EL (cell line): Measurements from ENCODE around the gene CHCT1.

Source experiments
- DNase-seq: peaks from one replicate; pipeline ENCODE4 v3.0.0-alpha.2; 2016

CHCT1 gene

DNA sequence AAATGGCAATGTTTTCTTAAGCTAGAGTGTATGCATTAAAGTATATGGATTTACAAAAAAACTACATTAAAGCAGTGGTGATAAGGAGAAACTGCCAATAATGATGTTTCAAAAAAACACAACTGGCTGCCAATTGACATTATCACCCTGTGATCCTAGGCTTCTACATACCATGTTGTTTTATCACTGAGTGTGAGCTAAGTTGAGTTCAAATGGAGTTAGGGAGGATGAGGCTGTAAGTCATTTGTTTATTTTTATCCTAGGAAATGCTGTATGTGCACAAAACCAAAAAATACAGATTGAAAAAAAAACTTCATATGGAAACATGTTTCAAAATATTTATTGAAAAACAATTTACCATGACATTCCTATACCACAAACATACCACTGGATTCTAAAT is 22.9 kb downstream of the CHCT1 start:
- DNase-seq, result no peak

DNA sequence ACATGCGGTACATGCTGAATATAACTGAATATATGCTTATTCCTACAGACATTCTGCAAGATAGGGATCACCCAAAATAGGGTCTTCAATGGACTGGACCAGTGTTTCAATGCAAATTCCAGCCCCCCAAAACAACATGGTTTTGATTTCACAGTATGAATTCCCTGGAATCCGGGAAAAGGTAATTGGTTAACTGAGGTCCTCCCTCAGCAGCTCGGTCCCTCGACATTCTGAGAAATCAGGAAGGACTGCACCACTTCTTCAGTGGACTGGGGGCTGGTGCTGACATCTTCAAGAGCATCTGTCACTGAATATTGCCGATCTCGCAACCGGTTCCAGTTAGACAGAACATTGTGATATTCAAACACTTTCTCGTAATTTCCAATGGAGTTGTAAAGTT is 25.1 kb downstream of the CHCT1 start:
- no peak for DNase-seq

DNA sequence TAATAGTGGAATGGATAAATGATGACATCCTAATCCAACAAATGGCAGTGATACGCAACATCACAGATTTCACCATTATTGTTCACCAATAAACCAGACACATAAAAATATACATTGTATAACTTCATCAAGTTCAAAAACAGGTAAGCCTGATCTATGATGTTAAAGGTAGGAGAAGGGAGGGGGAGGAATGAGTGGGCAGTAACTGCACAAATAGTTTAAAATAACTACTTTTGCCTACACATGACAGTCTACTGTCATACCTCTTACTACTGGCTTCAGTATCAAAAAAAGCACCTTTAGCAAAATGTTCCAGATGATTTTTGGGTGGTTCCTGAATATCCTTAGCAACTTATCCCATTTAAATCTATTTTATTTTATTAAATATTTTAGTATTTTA is 28.8 kb downstream of the CHCT1 start:
- no peak for DNase-seq

DNA sequence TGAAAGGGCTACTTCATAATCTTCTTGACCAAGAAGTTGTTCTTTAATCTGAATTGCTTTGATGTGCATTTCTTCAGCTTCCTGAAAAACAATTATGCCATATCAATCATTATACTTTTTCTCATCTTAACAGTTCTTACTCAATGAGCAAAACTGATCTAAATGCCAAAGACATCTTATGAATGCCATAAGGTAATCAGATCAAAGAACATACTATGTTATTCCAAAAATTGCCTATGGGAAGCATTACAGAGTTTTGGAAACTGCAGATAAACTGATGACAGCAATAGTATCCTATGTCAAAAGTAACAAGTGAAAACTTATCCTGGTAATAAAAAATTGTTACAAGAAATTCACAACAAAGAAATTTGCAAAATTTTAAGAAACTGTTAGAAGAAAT is 29.7 kb downstream of the CHCT1 start:
- DNase-seq, result no peak

DNA sequence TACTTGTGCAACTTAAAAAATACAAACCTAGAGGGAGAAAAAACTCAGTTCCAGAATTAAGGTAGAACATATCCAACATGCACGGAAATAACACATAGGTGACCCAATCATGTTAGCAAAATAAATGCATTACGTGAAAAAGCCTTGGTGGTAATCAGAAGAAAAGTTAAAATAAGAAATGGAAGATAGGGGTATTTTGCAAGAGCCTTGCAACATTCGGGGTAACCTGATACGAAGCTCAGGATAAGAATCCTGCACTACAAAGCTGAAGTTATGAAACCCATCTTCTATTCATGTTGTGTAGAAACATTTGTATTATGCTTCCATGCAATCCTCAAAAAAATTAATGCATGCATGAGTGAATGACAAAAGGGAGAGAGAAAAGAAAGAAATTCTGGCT is 33.1 kb downstream of the CHCT1 start:
- no peak for DNase-seq

DNA sequence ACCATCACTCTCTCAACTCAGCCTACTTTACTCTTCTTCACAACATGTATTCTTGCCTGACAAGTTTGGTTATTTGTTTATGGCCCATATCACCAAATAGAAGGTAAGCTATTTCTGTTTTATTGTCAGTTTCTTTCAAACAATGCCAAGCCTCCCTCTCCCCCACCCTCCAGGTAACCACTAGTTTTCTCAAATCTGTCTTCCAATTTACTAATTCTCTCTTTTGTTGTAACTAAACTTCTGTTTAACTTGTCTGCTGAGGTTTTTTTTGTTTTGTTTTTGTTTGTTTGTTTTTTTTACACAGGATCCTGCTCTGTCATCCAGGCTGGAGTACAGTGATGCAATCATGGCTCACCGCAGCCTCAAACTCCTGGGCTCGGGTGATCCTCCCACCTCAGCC is 34.9 kb downstream of the CHCT1 start:
- DNase-seq, result no peak

DNA sequence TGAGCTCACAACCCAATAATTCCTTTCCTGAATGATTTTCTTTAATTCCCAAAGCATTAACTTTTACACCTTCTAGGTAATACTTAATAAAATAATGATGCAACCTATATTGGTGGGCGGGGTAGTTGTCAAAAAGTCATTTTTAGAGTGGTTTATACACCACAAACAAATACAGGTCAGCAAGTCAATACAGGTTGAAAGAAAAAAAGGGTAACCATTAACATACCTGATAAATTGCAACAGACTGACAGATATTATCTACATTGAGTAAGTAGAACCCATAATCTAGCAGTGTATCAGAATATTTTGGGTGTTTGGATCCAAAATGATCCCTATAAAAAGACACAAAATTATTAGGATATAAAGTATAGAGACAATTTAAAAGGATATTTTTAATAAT is 39.3 kb downstream of the CHCT1 start:
- no peak for DNase-seq

DNA sequence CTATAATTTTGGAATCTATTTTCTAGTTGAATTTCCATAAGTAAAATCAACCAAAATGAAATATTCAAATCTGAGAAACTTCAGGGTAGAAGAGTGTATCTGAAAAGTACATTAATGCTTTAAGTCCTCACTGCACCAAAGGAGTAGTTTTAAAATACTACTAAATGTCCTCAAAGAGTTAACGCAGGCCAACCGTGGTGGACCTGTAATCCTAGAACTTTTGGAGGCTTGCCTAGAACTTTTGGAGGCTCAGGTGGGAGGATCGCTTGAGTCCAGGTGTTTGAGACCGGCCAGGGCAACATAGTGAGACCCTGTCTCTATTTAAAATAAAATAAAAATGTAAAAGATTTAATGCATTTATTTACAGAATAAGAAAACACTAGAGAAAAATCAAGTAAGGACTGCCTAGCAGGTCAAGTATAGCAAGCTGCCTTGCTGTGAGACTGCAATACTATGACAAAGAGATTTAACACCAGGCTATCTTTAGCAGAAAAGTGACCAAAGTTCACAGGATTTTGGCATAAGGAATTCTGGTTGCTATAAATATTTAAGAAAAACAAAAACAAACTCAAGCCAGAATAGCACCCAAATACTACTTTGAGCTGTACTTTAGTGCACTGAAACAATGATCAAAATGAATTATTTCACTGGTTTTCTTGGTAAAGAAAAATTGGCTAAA is 41.0 kb downstream of the CHCT1 start:
- DNase-seq, result no peak

DNA sequence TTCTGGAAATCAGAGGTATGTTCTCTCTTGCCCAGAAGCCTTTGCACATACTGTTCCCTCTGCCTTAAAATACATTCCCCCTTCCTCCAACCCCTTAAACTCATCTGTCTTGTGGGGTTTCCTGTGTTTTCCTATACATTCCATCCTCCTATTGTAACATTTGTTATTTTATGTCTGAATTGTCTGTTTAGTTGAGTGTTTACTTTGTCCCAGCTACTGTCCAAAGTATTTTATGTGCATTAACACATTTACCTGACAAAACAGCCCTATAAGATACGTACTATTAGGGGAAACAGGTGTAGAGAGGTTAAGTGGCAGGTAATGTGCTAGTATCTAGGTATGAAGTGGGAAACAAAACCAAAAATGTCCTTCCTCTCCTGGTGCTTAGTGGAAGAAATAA is 42.1 kb downstream of the CHCT1 start:
- no peak for DNase-seq

DNA sequence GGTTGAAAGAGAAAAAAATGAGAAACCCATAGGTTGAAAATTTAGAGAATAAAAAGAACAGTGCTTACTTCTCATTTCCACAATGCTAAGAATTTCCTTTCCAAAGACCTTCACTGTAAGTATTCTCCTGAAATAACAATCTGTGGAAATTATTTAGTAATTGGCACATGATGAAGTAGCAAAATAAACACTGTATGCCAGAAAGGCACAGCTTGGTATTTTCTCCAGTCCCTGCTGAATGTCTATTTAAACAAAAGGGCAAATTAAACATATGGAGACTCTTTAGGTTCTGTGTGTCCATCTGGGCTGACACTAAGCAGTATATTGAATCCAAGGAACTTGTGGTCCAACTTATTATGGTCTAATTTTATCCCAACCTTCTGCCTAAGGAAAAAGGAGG is 46.1 kb downstream of the CHCT1 start:
- DNase-seq, result peak; percentile 14

DNA sequence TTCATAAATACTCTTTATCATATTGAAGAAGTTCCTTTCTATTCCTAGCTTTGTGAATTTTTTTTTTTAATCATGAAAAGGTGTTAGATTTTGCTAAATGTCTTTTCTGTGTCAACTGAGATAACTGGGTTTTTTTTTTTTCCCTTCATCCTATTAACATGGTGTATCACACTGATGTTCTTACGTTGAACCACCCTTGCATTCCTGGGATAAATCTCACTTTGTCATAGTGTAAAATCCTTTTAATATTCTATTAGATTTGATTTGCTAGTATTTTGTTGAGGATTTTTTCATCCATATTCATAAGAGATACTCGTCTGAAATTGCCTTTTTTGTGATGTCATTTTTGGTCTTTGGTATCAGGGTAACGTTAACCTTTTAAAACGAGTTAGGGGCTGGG is 49.2 kb downstream of the CHCT1 start:
- no peak for DNase-seq

DNA sequence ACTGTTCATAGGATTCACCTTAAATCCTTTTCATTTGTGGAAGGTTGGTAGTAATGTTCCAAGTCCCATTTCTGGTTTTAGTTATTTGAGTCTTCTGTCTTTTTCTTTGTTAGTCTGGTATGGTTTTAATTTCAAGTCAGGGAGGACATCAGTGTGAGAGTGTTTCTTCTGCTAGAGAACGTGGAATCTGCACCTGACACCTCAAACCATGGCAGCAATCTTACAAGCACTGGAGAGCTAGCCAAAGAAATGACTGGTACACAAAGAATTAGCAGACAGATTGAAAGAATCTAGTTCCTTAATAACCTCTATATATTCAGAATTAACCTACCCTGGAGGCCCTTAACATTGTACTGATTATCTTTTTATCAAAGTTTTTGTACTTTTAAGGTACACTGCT is 50.2 kb downstream of the CHCT1 start:
- DNase-seq, result no peak

DNA sequence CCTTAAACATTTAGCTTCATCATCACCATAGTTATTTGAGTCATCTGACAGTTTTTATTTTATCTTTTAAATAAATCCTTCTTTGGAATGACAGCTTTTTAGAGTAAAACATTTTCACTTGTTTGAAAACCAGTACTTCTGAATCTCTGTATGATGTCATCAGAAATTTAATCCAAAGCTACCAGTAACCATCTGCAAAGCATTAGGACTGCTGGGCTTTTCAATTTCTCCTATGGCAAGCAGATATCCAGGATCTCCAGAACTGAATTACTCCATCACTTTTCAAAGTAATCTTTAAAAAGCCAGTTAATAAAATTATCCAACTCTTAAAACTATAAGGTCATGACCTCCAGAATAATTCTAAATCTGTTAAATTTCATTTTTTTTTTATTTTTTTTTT is 51.5 kb downstream of the CHCT1 start:
- no peak for DNase-seq
